ENCODE data around the gene DLX4. TPM values are rescaled to one million over a fixed set of nuclear protein-coding genes. Genes with fewer than 3 reads are reported as not detected.
A peak's percentile ranks its signal among the peaks of the same experiment; 100 is the strongest.

The DLX4 gene
- total RNA-seq, 1 donor from 2014 or later: 1.2 TPM

GRCh38 chr17:49968405-49969133 is 421 bp upstream of the DLX4 start:
- peak; percentile 76 for DNase-seq

- DNase-seq: no peak
Measured at GRCh38 chr17:49969795-49970389, 902 bp downstream of the DLX4 start.

GRCh38 chr17:49970498-49970897 is 1.5 kb downstream of the DLX4 start:
- DNase-seq: no peak

GRCh38 chr17:49971199-49971847 is 2.3 kb downstream of the DLX4 start:
- no peak for DNase-seq

GRCh38 chr17:49971848-49972485 is 3.0 kb downstream of the DLX4 start:
- DNase-seq: no peak

GRCh38 chr17:49972486-49973270 is 3.7 kb downstream of the DLX4 start:
- DNase-seq: no peak

- DNase-seq: no peak
Measured at GRCh38 chr17:49973271-49973615, 4.3 kb downstream of the DLX4 start.

- no peak for DNase-seq
Measured at GRCh38 chr17:49975531-49975930, 6.5 kb downstream of the DLX4 start.

- no peak for DNase-seq
Measured at GRCh38 chr17:49976163-49976827, 7.3 kb downstream of the DLX4 start.

- DNase-seq: no peak
Measured at GRCh38 chr17:49976828-49977202, 7.8 kb downstream of the DLX4 start.

GRCh38 chr17:49977463-49978389 is 8.7 kb downstream of the DLX4 start:
- DNase-seq: no peak

- no peak for DNase-seq
Measured at GRCh38 chr17:49978501-49978900, 9.5 kb downstream of the DLX4 start.

GRCh38 chr17:49979748-49980479 is 10.9 kb downstream of the DLX4 start:
- DNase-seq: no peak

- peak; percentile 42 for DNase-seq
Measured at GRCh38 chr17:49980703-49981197, 11.8 kb downstream of the DLX4 start.

- DNase-seq: no peak
Measured at GRCh38 chr17:49984283-49984682, 15.3 kb downstream of the DLX4 start.

- no peak for DNase-seq
Measured at GRCh38 chr17:49984776-49985175, 15.8 kb downstream of the DLX4 start.

GRCh38 chr17:49985310-49985990 is 16.5 kb downstream of the DLX4 start:
- DNase-seq: no peak

GRCh38 chr17:49986396-49987289 is 17.7 kb downstream of the DLX4 start:
- DNase-seq: no peak
